ENCODE results near the gene MAGEF1. TPM values are rescaled to one million over a fixed set of nuclear protein-coding genes. Genes with fewer than 3 reads are reported as not detected.

The MAGEF1 gene
- total RNA-seq, 1 experiment from 2014 or later: 59.1 TPM

- H3K27ac Mint-ChIP-seq (ENCODE audit: unreplicated experiment): no peak overlapping the region
- POLR2A ChIA-PET: no interaction called here
- intact Hi-C loops (cut with micrococcal nuclease; ENCODE audit: unreplicated experiment): no loop called here
- CTCF ChIA-PET: no interaction called here
- no peaks in the 10 kb centered on the region for H3K27me3 Mint-ChIP-seq (ENCODE audit: insufficient read depth, unreplicated experiment)
- no peak for DNase-seq
- Histone ChIP-seq H3K4me1 (no peaks in the 10 kb centered on the region), H3K4me3 (ENCODE audit: low read depth, low read length) (no peak overlapping the region), H3K27me3 (replicated peaks; ENCODE audit: control insufficient read depth, insufficient read depth, low read length) (no peaks in the 10 kb centered on the region), H3K9me3 (no peaks in the 10 kb centered on the region), H3K36me3 (ENCODE audit: control insufficient read depth, insufficient read depth, low read length) (no peaks in the 10 kb centered on the region)
- BruUV-seq (replicated peaks): no TSS peak
- no peaks in the 10 kb centered on the region for H3K4me1 Mint-ChIP-seq (ENCODE audit: low read depth, unreplicated experiment)
- no peak overlapping the region for H3K4me3 Mint-ChIP-seq (ENCODE audit: unreplicated experiment)
- no peaks in the 10 kb centered on the region for H3K9me3 Mint-ChIP-seq (ENCODE audit: unreplicated experiment)
- no peaks in the 10 kb centered on the region for H3K36me3 Mint-ChIP-seq (ENCODE audit: insufficient read depth, unreplicated experiment)
- TF ChIP-seq CTCF (IDR thresholded peaks at IDR 0.05; ENCODE audit: insufficient read depth in 1 of 2, low read depth in 1 of 2, low read length in 1 of 2, severe bottlenecking in 1 of 2, unreplicated experiment in 1 of 2): no peak
Measured at GRCh38 chr3:184700759-184701158, 11.1 kb downstream of the MAGEF1 start.

GRCh38 chr3:184697845-184698244, 14.0 kb downstream of the MAGEF1 start:
- no TSS peak for BruUV-seq (replicated peaks)
- Histone ChIP-seq H3K36me3 (ENCODE audit: control insufficient read depth, insufficient read depth, low read length) (no peaks in the 10 kb centered on the region), H3K4me1 (no peaks in the 10 kb centered on the region), H3K27me3 (replicated peaks; ENCODE audit: control insufficient read depth, insufficient read depth, low read length) (no peaks in the 10 kb centered on the region), H3K4me3 (ENCODE audit: low read depth, low read length) (no peak overlapping the region), H3K9me3 (no peaks in the 10 kb centered on the region)
- Mint-ChIP-seq H3K27ac (ENCODE audit: unreplicated experiment) (no peak overlapping the region), H3K4me3 (ENCODE audit: unreplicated experiment) (no peak overlapping the region), H3K36me3 (ENCODE audit: insufficient read depth, unreplicated experiment) (no peaks in the 10 kb centered on the region), H3K9me3 (ENCODE audit: unreplicated experiment) (no peaks in the 10 kb centered on the region), H3K27me3 (ENCODE audit: insufficient read depth, unreplicated experiment) (no peaks in the 10 kb centered on the region), H3K4me1 (ENCODE audit: low read depth, unreplicated experiment) (no peaks in the 10 kb centered on the region)
- ChIA-PET POLR2A (no interaction called here), CTCF (no interaction called here)
- intact Hi-C loops (cut with micrococcal nuclease; ENCODE audit: unreplicated experiment): no loop called here
- no peak for TF ChIP-seq CTCF (IDR thresholded peaks at IDR 0.05; ENCODE audit: insufficient read depth in 1 of 2, low read depth in 1 of 2, low read length in 1 of 2, severe bottlenecking in 1 of 2, unreplicated experiment in 1 of 2)
- DNase-seq: no peak

GRCh38 chr3:184696697-184697096, 15.2 kb downstream of the MAGEF1 start:
- DNase-seq: no peak
- H3K4me1 Mint-ChIP-seq (ENCODE audit: low read depth, unreplicated experiment): no peaks in the 10 kb centered on the region
- H3K9me3 ChIP-seq: no peaks in the 10 kb centered on the region
- no peak overlapping the region for H3K27ac Mint-ChIP-seq (ENCODE audit: unreplicated experiment)
- no peaks in the 10 kb centered on the region for H3K36me3 ChIP-seq (ENCODE audit: control insufficient read depth, insufficient read depth, low read length)
- no peak overlapping the region for H3K4me3 Mint-ChIP-seq (ENCODE audit: unreplicated experiment)
- H3K36me3 Mint-ChIP-seq (ENCODE audit: insufficient read depth, unreplicated experiment): no peaks in the 10 kb centered on the region
- BruUV-seq (replicated peaks): no TSS peak
- intact Hi-C loops (cut with micrococcal nuclease; ENCODE audit: unreplicated experiment): no loop called here
- H3K27me3 Mint-ChIP-seq (ENCODE audit: insufficient read depth, unreplicated experiment): no peaks in the 10 kb centered on the region
- no peak overlapping the region for H3K4me3 ChIP-seq (ENCODE audit: low read depth, low read length)
- H3K4me1 ChIP-seq: no peaks in the 10 kb centered on the region
- CTCF ChIA-PET: no interaction called here
- no peak for TF ChIP-seq CTCF (IDR thresholded peaks at IDR 0.05; ENCODE audit: insufficient read depth in 1 of 2, low read depth in 1 of 2, low read length in 1 of 2, severe bottlenecking in 1 of 2, unreplicated experiment in 1 of 2)
- no peaks in the 10 kb centered on the region for H3K27me3 ChIP-seq (replicated peaks; ENCODE audit: control insufficient read depth, insufficient read depth, low read length)
- no peaks in the 10 kb centered on the region for H3K9me3 Mint-ChIP-seq (ENCODE audit: unreplicated experiment)
- POLR2A ChIA-PET: no interaction called here
